ENCODE results near the gene TTC23.
"Not testable (repeated sequence)": the region's sequence is repeated elsewhere in the genome, so short reads cannot be mapped to it uniquely, and the experiment has no call there.

TTC23 gene

GRCh38 chr15:99201408-99202175 is 47.8 kb downstream of the TTC23 start:
- H3K4me3 ChIP-seq (replicated peaks; ENCODE audit: low read depth, low read length), result no peak overlapping the region
- no peak for TF ChIP-seq CTCF (IDR thresholded peaks at IDR 0.05; ENCODE audit: low read length, missing control alignments)
- no peak for DNase-seq (ENCODE audit: low read depth)

- no peak for DNase-seq (ENCODE audit: low read depth)
- H3K4me3 ChIP-seq (replicated peaks; ENCODE audit: low read depth, low read length), result no peak overlapping the region
- no peak for TF ChIP-seq CTCF (IDR thresholded peaks at IDR 0.05; ENCODE audit: low read length, missing control alignments)
These were observed 51.5 kb downstream of the TTC23 start for GRCh38 chr15:99197856-99198255.

- H3K4me3 ChIP-seq (replicated peaks; ENCODE audit: low read depth, low read length); DNase-seq (ENCODE audit: low read depth): not testable (repeated sequence)
These were observed 57.2 kb downstream of the TTC23 start for GRCh38 chr15:99192181-99192580.

- no peak for TF ChIP-seq CTCF (IDR thresholded peaks at IDR 0.05; ENCODE audit: low read length, missing control alignments)
- no peak for DNase-seq (ENCODE audit: low read depth)
- H3K4me3 ChIP-seq (replicated peaks; ENCODE audit: low read depth, low read length), result no peak overlapping the region
These were observed 61.4 kb downstream of the TTC23 start for GRCh38 chr15:99187936-99188335.

- no peak for TF ChIP-seq CTCF (IDR thresholded peaks at IDR 0.05; ENCODE audit: low read length, missing control alignments)
These were observed 63.8 kb downstream of the TTC23 start for GRCh38 chr15:99185414-99186130.

GRCh38 chr15:99182791-99183190 is 66.6 kb downstream of the TTC23 start:
- no peak for TF ChIP-seq CTCF (IDR thresholded peaks at IDR 0.05; ENCODE audit: low read length, missing control alignments)
- DNase-seq (ENCODE audit: low read depth), result no peak

More at GRCh38 chr15:99185414-99186130, 63.8 kb downstream of the TTC23 start:
- no peak overlapping the region for H3K4me3 ChIP-seq (replicated peaks; ENCODE audit: low read depth, low read length)
- no peak for DNase-seq (ENCODE audit: low read depth)

GRCh38 chr15:99181545-99181971 is 67.8 kb downstream of the TTC23 start:
- no peak for TF ChIP-seq CTCF (IDR thresholded peaks at IDR 0.05; ENCODE audit: low read length, missing control alignments)
- no peak overlapping the region for H3K4me3 ChIP-seq (replicated peaks; ENCODE audit: low read depth, low read length)
- no peak for DNase-seq (ENCODE audit: low read depth)

More at GRCh38 chr15:99182791-99183190, 66.6 kb downstream of the TTC23 start:
- no peak overlapping the region for H3K4me3 ChIP-seq (replicated peaks; ENCODE audit: low read depth, low read length)

Data from fibroblast of pulmonary artery (primary cell).